Tibial nerve (tissue), 4 donors: Measurements from ENCODE around the gene NIPBL. TPM values are rescaled to one million over a fixed set of nuclear protein-coding genes. Genes with fewer than 3 reads are reported as not detected.

Experiments
- DNase-seq, 2 donors: peaks; one replicate each; pipeline ENCODE4 v3.0.0-alpha.2; 2019; ENCODE audit warnings: low spot score in 2 of 2
- H3K27ac ChIP-seq, 4 donors: fragments of 200-600 bp; sonication (generic) in 3 of 4; one replicate each; pipeline ENCODE4 v1.5.1; 2017 to 2019; ENCODE audit warnings: mild to moderate bottlenecking in 1 of 4
- H3K27me3 ChIP-seq, 2 donors: fragments of 200-600 bp; sonication (generic) in 1 of 2; one replicate each; pipeline versions ENCODE4 v1.5.1 to v1.6.0; 2017 to 2019
- H3K36me3 ChIP-seq, 3 donors: fragments of 200-600 bp; sonication (generic); one replicate each; pipeline ENCODE4 v1.5.1; 2018 to 2019
- H3K4me1 ChIP-seq, 4 donors: fragments of 200-600 bp; sonication (generic) in 3 of 4; one replicate each; pipeline ENCODE4 v1.5.1; 2017 to 2019
- H3K4me3 ChIP-seq, 4 donors: fragments of 200-600 bp; sonication (generic) in 3 of 4; one replicate each; pipeline ENCODE4 v1.5.1; 2017 to 2019; ENCODE audit warnings: mild to moderate bottlenecking in 1 of 4, moderate library complexity in 1 of 4
- H3K9me3 ChIP-seq, 4 donors: fragments of 200-600 bp; sonication (generic) in 3 of 4; one replicate each; pipeline ENCODE4 v1.5.1; 2017 to 2019
- EP300 ChIP-seq, 2 donors: sonication (generic); formaldehyde crosslinking; IDR thresholded peaks; one replicate each; pipeline ENCODE4 v1.6.1; 2017; ENCODE audit warnings: antibody characterized with exemption in 2 of 2, mild to moderate bottlenecking in 1 of 2
- POLR2A ChIP-seq, 2 donors: fragments of 450-650 bp; IDR thresholded peaks; one replicate each; pipeline ENCODE4 v1.6.1; 2017; ENCODE audit warnings: antibody characterized with exemption in 2 of 2, mild to moderate bottlenecking in 2 of 2, moderate library complexity in 2 of 2
- WGBS, 2 donors: methylation state at CpG; one replicate each; pipeline ENCODE4 v1.1.5; 2018; 5-methylcytosine and 5-hydroxymethylcytosine counted together
- total RNA-seq, 4 donors: library from RNA; depleted of rRNA; stranded (reverse); fragments of >200 nt; gene quantifications; one replicate each; pipeline ENCODE4 v1.1.0, GENCODE V29; 2016
- TF ChIP-seq, protein P1 (sequence below), 5 experiments: fragments of 200-600 bp in 3 of 5; fragments of 450-650 bp in 2 of 5; sonication (generic) in 3 of 5; IDR thresholded peaks; one replicate each; pipeline ENCODE4 v1.5.1; 2016 to 2019; ENCODE audit warnings: antibody characterized with exemption in 5 of 5, mild to moderate bottlenecking in 3 of 5, moderate library complexity in 2 of 5

Gene NIPBL
- total RNA-seq, 4 donors from 2014 or later, result 53.4 to 64.5 (median 59.4) TPM

DNA sequence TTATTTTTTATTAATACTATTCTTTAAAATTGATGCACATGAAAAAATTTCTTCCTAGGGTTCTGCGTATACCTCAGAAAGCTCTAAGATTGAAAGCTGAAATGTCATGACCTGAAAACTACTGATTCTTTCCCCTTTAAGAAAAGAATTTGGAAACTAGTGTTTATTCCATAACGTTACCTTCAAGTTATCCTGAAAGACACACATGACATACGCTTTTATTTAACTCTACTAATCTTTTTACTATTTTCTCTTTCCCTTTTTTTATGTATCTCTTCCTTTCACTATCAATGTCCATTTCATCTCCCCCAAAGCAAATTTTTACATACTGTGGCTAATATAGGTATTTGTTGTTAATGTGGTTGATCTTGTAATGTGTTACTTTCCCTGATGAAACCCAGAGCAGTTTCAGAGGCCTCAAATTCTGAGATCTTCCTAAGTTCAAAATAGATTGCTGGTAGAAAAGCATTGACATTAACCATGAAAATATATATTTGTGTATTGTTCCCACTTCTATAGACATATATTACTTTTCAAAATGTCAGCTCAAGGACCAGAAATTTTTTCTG, 7.4 kb downstream of the NIPBL start:
- H3K4me1 ChIP-seq, result peaks cover 0 to 99% (median 36%) of the 10 kb centered on the region in 4 donors

DNA sequence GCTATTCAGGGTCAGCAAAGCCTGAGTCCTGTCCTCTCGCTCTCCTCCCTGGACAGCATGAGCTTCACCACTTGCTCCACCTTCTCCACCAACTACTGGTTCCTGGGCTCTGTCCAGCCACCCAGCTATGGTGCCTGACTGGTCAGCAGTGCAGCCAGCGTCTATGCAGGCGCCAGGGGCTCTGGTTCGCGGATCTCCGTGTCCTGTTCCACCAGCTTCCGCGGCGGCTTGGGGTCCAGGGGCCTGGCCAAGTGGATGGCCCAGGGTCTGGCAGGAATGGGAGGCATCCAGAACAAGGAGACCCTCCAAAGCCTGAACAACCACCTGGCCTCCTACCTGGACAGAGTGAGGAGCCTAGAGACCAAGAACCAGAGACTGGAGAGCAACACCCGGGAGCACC, 8.6 kb downstream of the NIPBL start:
- 96 to 98% methylated on average over 10 of the region's 10 CpGs for WGBS, 2 donors
- DNase-seq, result no peak
- H3K27ac ChIP-seq, result no peak overlapping the region
- no peak overlapping the region for H3K4me3 ChIP-seq
- no peaks in the 10 kb centered on the region for H3K27me3 ChIP-seq
- H3K36me3 ChIP-seq, result peaks cover 0 to 10% (median 0%) of the 10 kb centered on the region in 3 donors
- TF ChIP-seq POLR2A (IDR thresholded peaks at IDR 0.05) (no peak), EP300 (IDR thresholded peaks at IDR 0.05) (no peak)
- TF ChIP-seq, protein P1, sequence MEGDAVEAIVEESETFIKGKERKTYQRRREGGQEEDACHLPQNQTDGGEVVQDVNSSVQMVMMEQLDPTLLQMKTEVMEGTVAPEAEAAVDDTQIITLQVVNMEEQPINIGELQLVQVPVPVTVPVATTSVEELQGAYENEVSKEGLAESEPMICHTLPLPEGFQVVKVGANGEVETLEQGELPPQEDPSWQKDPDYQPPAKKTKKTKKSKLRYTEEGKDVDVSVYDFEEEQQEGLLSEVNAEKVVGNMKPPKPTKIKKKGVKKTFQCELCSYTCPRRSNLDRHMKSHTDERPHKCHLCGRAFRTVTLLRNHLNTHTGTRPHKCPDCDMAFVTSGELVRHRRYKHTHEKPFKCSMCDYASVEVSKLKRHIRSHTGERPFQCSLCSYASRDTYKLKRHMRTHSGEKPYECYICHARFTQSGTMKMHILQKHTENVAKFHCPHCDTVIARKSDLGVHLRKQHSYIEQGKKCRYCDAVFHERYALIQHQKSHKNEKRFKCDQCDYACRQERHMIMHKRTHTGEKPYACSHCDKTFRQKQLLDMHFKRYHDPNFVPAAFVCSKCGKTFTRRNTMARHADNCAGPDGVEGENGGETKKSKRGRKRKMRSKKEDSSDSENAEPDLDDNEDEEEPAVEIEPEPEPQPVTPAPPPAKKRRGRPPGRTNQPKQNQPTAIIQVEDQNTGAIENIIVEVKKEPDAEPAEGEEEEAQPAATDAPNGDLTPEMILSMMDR (IDR thresholded peaks at IDR 0.05), result no peak
- no peaks in the 10 kb centered on the region for H3K9me3 ChIP-seq
- peaks cover 0 to 90% (median 28%) of the 10 kb centered on the region in 4 donors for H3K4me1 ChIP-seq

More for the DNA sequence above, 7.4 kb downstream of the NIPBL start:
- Histone ChIP-seq H3K36me3 (peaks cover 0 to 10% (median 0%) of the 10 kb centered on the region in 3 donors), H3K4me3 (no peak overlapping the region), H3K27ac (no peak overlapping the region), H3K27me3 (no peaks in the 10 kb centered on the region), H3K9me3 (no peaks in the 10 kb centered on the region)
- TF ChIP-seq EP300 (IDR thresholded peaks at IDR 0.05) (no peak), POLR2A (IDR thresholded peaks at IDR 0.05) (no peak)
- TF ChIP-seq, protein P1 (IDR thresholded peaks at IDR 0.05), result no peak
- WGBS, 2 donors, result 82 to 89% methylated on average over 3 of the region's 3 CpGs
- no peak for DNase-seq

DNA sequence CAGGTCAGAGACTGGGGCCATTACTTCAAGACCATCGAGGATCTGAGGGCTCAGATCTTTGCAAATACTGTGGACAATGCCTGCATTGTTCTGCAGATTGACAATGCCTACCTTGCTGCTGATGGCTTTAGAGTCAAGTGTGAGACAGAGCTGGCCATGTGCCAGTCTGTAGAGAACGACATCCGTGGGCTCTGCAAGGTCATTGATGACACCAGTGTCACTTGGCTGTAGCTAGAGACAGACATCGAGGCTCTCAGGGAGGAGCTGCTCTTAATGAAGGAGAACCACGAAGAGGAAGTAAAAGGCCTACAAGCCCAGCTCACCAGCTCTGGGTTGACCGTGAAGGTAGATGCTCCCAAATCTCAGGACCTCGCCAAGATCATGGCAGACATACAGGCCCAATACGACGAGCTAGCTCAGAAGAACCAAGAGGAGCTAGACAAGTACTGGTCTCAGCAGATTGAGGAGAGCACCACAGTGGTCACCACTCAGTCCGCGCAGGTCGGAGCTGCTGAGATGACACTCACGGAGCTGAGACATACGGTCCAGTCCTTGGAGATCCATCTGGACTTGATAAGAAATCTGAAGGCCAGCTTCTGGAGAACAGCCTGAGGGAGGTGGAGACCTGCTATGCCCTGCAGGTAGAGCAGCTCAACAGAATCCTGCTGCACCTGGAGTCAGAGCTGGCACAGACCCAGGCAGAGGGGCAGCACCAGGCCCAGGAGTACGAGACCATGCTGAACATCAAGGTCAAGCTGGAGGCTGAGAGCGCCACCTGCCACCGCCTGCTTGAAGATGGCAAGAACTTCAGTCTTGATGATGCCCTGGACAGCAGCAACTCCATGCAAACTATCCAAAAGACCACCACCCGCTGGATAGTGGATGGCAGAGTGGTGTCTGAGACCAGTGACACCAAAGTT, 9.3 kb downstream of the NIPBL start:
- Histone ChIP-seq H3K27ac (no peak overlapping the region), H3K9me3 (no peaks in the 10 kb centered on the region), H3K4me3 (no peak overlapping the region), H3K27me3 (no peaks in the 10 kb centered on the region), H3K36me3 (peaks cover 0 to 10% (median 0%) of the 10 kb centered on the region in 3 donors), H3K4me1 (peaks cover 0 to 84% (median 21%) of the 10 kb centered on the region in 4 donors)
- TF ChIP-seq, protein P1 (IDR thresholded peaks at IDR 0.05), result no peak
- WGBS, 2 donors, result 93 to 94% methylated on average over 18 of the region's 18 CpGs
- no peak for DNase-seq

DNA sequence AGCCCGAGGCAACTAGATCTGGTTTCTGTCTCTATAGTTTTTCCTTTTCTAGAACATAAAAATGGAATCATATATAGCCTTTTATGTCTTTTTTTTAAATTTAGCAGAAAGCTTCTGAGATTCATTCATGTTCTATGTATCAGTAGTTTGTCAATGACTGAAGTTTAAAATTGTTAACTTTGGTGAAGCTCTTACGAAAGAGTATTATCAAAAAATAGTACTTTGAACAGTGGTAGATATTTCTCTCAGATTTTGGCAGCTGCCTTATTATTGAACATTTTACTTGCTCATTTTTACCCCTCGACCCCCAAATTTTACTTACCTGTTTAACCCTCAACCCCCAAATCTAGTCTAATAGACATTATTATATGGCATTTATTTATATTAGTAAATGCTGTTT, 10.2 kb downstream of the NIPBL start:
- DNase-seq, result no peak
- 88% methylated on average over 3 of the region's 3 CpGs for WGBS, 2 donors
- H3K4me3 ChIP-seq, result no peak overlapping the region
- H3K36me3 ChIP-seq, result peaks cover 0 to 10% (median 0%) of the 10 kb centered on the region in 3 donors
- TF ChIP-seq EP300 (IDR thresholded peaks at IDR 0.05) (no peak), POLR2A (IDR thresholded peaks at IDR 0.05) (no peak)
- TF ChIP-seq, protein P1 (IDR thresholded peaks at IDR 0.05), result no peak
- no peak overlapping the region for H3K27ac ChIP-seq
- no peaks in the 10 kb centered on the region for H3K9me3 ChIP-seq
- no peaks in the 10 kb centered on the region for H3K27me3 ChIP-seq
- peaks cover 0 to 74% (median 16%) of the 10 kb centered on the region in 4 donors for H3K4me1 ChIP-seq

DNA sequence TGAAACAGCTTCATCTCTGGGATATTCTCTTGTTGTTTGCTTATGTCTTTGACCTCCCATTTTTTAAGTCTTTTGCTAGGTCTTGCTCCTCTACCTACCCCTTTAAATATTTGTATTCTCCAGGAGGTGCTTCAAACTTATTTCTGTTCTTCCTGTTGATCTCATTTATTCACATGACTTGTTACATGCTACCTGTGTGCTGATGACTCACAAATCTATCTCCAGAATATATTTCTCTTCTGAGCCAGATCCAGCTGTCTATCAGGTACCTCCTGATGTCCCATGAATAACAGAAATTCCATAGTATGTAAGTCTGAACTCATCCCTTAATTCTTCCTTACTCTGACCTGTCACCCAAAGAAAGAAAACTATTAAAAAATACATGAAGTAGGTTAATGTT, 11.0 kb downstream of the NIPBL start:
- H3K4me1 ChIP-seq, result peaks cover 0 to 67% (median 12%) of the 10 kb centered on the region in 4 donors
- TF ChIP-seq, protein P1 (IDR thresholded peaks at IDR 0.05), result no peak
- TF ChIP-seq POLR2A (IDR thresholded peaks at IDR 0.05) (no peak), EP300 (IDR thresholded peaks at IDR 0.05) (no peak)
- no peak overlapping the region for H3K27ac ChIP-seq

More for the DNA sequence above, 11.0 kb downstream of the NIPBL start:
- Histone ChIP-seq H3K4me3 (no peak overlapping the region), H3K27me3 (no peaks in the 10 kb centered on the region), H3K36me3 (peaks cover 0 to 10% (median 0%) of the 10 kb centered on the region in 3 donors), H3K9me3 (no peaks in the 10 kb centered on the region)
- DNase-seq, result no peak
